BJ (cell line): ENCODE data around the gene OGDH. TPM values are rescaled to one million over a fixed set of nuclear protein-coding genes. Genes with fewer than 3 reads are reported as not detected.

ENCODE experiments used
- CTCF ChIA-PET: fragments of 350-600 bp; formaldehyde crosslinking; extraction: SDS; loops from one replicate; lab custom pipeline; 2021; ENCODE audit warnings: antibody characterized with exemption, inconsistent platforms; lab: Yijun Ruan, JAX
- POLR2A ChIA-PET: fragments of 300-600 bp; sonication (Branson Sonifier 250); formaldehyde crosslinking; extraction: SDS; loops from one replicate; lab custom pipeline; 2021; ENCODE audit warnings: antibody characterized with exemption; lab: Charles Lee
- DNase-seq: peaks from one replicate; pipeline ENCODE4 v3.0.0-alpha.2; 2011; ENCODE audit warnings: low read depth
- H3K27me3 ChIP-seq: 2 replicates; pipeline ENCODE4 v1.6.0; 2011; ENCODE audit warnings: low read length; ENCODE audit not compliant: control insufficient read depth, insufficient read depth
- H3K36me3 ChIP-seq: 2 replicates; pipeline ENCODE4 v1.5.1; 2011; ENCODE audit warnings: low read length; ENCODE audit not compliant: control insufficient read depth, insufficient read depth
- H3K4me3 ChIP-seq: 2 replicates; pipeline ENCODE4 v1.5.1; 2011; ENCODE audit warnings: low read depth, mild to moderate bottlenecking, control low read depth, low read length
- CTCF ChIP-seq: IDR thresholded peaks from 2 replicates; pipeline ENCODE4 v1.5.1; 2011; ENCODE audit warnings: low read depth, mild to moderate bottlenecking, control low read depth, inconsistent platforms, low read length, moderate library complexity; ENCODE audit not compliant: insufficient read depth
- polyA plus RNA-seq: library from polyadenylated mRNA; depleted of rRNA; stranded (reverse); fragments of >200 nt; gene quantifications from 2 replicates; pipeline ENCODE4 v1.2.3, GENCODE V29; 2011

Gene OGDH
- polyA plus RNA-seq, 1 experiment = 51.3 TPM

- CTCF ChIA-PET = interaction anchor here (1.3 to 1.6 kb wide), 2 partner anchors 28 to 161 kb away, joined by 3 to 4 read pairs; no protein-coding TSS in a partner anchor
These were observed 142.7 kb downstream of the OGDH start for GRCh38 chr7:44748948-44749731.

GRCh38 chr7:44749992-44750391, 143.6 kb downstream of the OGDH start:
- POLR2A ChIA-PET = no interaction called here
- DNase-seq = no peak
- Histone ChIP-seq H3K4me3 (peak overlapping the region; percentile 88), H3K27me3 (no peaks in the 10 kb centered on the region), H3K36me3 (no peaks in the 10 kb centered on the region)
- CTCF ChIA-PET = interaction anchor here (1.3 to 1.6 kb wide), 2 partner anchors 28 to 162 kb away, joined by 3 to 4 read pairs; no protein-coding TSS in a partner anchor
- no peak for TF ChIP-seq CTCF

More at GRCh38 chr7:44748948-44749731, 142.7 kb downstream of the OGDH start:
- no peak for DNase-seq
- POLR2A ChIA-PET = no interaction called here
- Histone ChIP-seq H3K36me3 (no peaks in the 10 kb centered on the region), H3K27me3 (no peaks in the 10 kb centered on the region), H3K4me3 (peak overlapping the region; percentile 88)
- TF ChIP-seq CTCF = no peak

GRCh38 chr7:44750424-44750823, 144.0 kb downstream of the OGDH start:
- TF ChIP-seq CTCF = no peak
- no peaks in the 10 kb centered on the region for H3K27me3 ChIP-seq
- no peak overlapping the region for H3K4me3 ChIP-seq
- no peaks in the 10 kb centered on the region for H3K36me3 ChIP-seq
- no peak for DNase-seq
- ChIA-PET POLR2A (interaction anchor here (0.6 kb wide), 1 partner anchor 48 kb away, joined by 5 read pairs; no protein-coding TSS in a partner anchor), CTCF (interaction anchor here (0.9 to 1.6 kb wide), 3 partner anchors 29 to 162 kb away, joined by 3 to 4 read pairs (median 3); no protein-coding TSS in a partner anchor)

- CTCF ChIA-PET = interaction anchor here (0.9 kb wide), 1 partner anchor 96 kb away, joined by 3 read pairs; no protein-coding TSS in a partner anchor
- no peaks in the 10 kb centered on the region for H3K36me3 ChIP-seq
- H3K27me3 ChIP-seq = no peaks in the 10 kb centered on the region
- TF ChIP-seq CTCF = no peak
- DNase-seq = no peak
- no peak overlapping the region for H3K4me3 ChIP-seq
- POLR2A ChIA-PET = interaction anchor here (0.6 kb wide), 1 partner anchor 47 kb away, joined by 5 read pairs; no protein-coding TSS in a partner anchor
These were observed 144.6 kb downstream of the OGDH start for GRCh38 chr7:44750921-44751571.

- H3K4me3 ChIP-seq = no peak overlapping the region
- peaks cover 8% of the 10 kb centered on the region; the same call in 1 of the 2 replicates for H3K36me3 ChIP-seq
- no peaks in the 10 kb centered on the region for H3K27me3 ChIP-seq
- POLR2A ChIA-PET = no interaction called here
- CTCF ChIA-PET = interaction anchor here (0.6 to 0.8 kb wide), 2 partner anchors 9 to 22 kb away, joined by 4 read pairs; no protein-coding TSS in a partner anchor
- no peak for TF ChIP-seq CTCF
- no peak for DNase-seq
These were observed 146.4 kb downstream of the OGDH start for GRCh38 chr7:44752822-44753221.
